Measurements from ENCODE around the gene SRRM5. TPM values are rescaled to one million over a fixed set of nuclear protein-coding genes. Genes with fewer than 3 reads are reported as not detected.
"Not testable (repeated sequence)": the region's sequence is repeated elsewhere in the genome, so short reads cannot be mapped to it uniquely, and the experiment has no call there.

SRRM5 gene
- total RNA-seq, 2 donors from 2014 or later: 1.1 to 1.7 TPM

- Mint-ChIP-seq H3K27ac (peak overlapping the region; percentile 100), H3K4me3 (peak overlapping the region; percentile 98 to 99), H3K36me3 (ENCODE audit: insufficient read depth in 2 of 2) (peaks cover 6 to 17% of the 10 kb centered on the region in 2 donors), H3K27me3 (ENCODE audit: low read depth) (no peaks in the 10 kb centered on the region), H3K9me3 (no peaks in the 10 kb centered on the region), H3K4me1 (ENCODE audit: low read depth) (peaks cover 37% of the 10 kb centered on the region)
- DNase-seq (peak in 1 of 2 donors; percentile 39), ATAC-seq (replicated peaks in 1 of 2) (peak; percentile 25 to 31)
These were observed 16.3 kb upstream of the SRRM5 start for GRCh38 chr19:43595605-43595998.

DNA sequence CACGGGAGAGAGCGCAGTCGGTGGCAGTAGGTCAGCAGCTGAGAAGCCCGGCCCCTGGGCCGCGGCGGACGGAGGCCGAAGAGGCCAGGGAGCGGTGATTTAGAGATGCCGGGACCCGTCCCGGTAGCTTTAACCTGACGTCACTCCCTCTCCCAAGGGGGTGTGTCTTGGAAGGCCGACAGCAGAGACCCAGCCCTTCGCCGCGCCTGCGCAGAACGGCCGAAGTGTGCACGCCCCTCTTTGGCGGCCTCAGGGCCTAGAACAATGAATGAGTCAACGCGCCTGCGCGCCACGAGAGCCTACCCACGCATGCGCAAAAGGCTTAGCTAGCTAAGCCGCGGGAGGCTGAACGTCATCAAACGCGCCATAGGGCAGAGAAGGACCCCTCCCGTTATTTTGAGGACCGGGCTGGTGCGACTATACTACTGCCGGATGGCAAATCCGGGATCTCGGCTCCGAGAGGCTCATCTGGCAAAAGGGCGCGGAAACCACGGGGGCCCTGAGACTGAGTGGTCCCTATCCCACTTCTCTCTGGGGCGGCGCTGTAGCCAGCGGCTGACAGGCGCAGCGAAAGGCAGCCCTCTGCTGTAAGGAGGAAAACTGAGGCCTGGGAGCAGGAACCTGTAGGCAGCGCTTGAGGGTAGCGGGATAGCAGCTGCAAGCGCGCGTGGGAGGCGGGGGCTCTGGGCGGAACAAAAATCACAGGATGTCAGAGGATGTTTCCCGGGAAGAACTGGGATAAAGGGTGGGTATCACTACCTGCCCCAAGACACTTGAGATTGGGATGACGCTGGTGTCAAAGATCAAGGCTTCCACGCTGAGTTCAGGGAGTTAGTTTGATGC, 15.7 kb upstream of the SRRM5 start, which contains the start of the genes IRGQ and ZNF576:
Gene IRGQ (minus strand): TSS at position 136 of the 843 bp plus-strand sequence. CDS start 796 bp downstream, outside the sequence.
Gene ZNF576 (plus strand): TSS at position 597 of the 843 bp plus-strand sequence. CDS start 514 bp downstream, outside the sequence.
- H3K4me1 Mint-ChIP-seq (ENCODE audit: low read depth): peaks cover 35% of the 10 kb centered on the region
- H3K4me3 Mint-ChIP-seq: peak within 1 kb of the TSS; percentile 98 to 99
- H3K36me3 Mint-ChIP-seq (ENCODE audit: insufficient read depth in 2 of 2): peaks cover 6 to 15% of the 10 kb centered on the region in 2 donors
- DNase-seq (peak; percentile 100), ATAC-seq (replicated peaks in 1 of 2) (peak; percentile 84 to 87)
- peak within 1 kb of the TSS; percentile 100 for H3K27ac Mint-ChIP-seq
- H3K27me3 Mint-ChIP-seq (ENCODE audit: low read depth): no peaks in the 10 kb centered on the region
- no peaks in the 10 kb centered on the region for H3K9me3 Mint-ChIP-seq

DNA sequence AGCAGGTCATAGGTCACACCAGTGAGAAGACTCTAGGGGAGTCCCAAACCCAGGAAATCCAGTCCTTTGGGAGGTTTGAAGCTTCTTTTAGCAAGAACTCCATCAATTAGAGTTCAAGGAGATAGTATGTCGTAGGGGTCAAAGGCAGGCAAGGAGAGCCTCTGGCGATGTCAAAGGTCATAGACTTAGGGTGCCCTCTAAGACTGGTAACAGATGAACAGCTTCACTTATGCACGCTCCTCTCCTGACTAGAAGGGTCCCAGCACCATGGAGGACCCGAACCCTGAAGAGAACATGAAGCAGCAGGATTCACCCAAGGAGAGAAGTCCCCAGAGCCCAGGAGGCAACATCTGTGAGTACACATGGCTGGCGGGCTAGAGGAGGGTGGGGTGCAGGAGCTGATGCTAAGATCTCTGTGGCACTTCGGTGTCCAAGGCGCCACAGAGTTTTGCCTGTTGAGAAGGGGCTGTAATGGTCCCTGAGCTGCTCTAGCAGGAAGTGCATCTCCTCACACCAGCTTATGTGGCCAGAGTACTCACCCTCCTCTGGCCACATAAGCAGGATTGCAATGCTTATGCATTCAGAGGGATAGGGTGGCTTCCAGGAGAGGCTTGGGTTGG, 14.9 kb upstream of the SRRM5 start:
- Mint-ChIP-seq H3K9me3 (no peaks in the 10 kb centered on the region), H3K27ac (peak overlapping the region; percentile 100), H3K4me1 (ENCODE audit: low read depth) (peaks cover 35% of the 10 kb centered on the region), H3K27me3 (ENCODE audit: low read depth) (no peaks in the 10 kb centered on the region), H3K36me3 (ENCODE audit: insufficient read depth in 2 of 2) (peaks cover 6 to 17% of the 10 kb centered on the region in 2 donors), H3K4me3 (peak overlapping the region; percentile 98 to 99)
- ATAC-seq (replicated peaks in 1 of 2) (no peak), DNase-seq (no peak)

GRCh38 chr19:43597876-43598275, 14.0 kb upstream of the SRRM5 start:
- H3K36me3 Mint-ChIP-seq (ENCODE audit: insufficient read depth in 2 of 2): peaks cover 4 to 14% of the 10 kb centered on the region in 2 donors
- no peaks in the 10 kb centered on the region for H3K27me3 Mint-ChIP-seq (ENCODE audit: low read depth)
- H3K4me3 Mint-ChIP-seq: peak overlapping the region; percentile 98 to 99
- no peak for DNase-seq
- ATAC-seq (replicated peaks in 1 of 2): no peak
- no peaks in the 10 kb centered on the region for H3K9me3 Mint-ChIP-seq
- peaks cover 35% of the 10 kb centered on the region for H3K4me1 Mint-ChIP-seq (ENCODE audit: low read depth)
- H3K27ac Mint-ChIP-seq: peak overlapping the region; percentile 95

GRCh38 chr19:43598445-43599240, 13.2 kb upstream of the SRRM5 start:
- no peaks in the 10 kb centered on the region for H3K27me3 Mint-ChIP-seq (ENCODE audit: low read depth)
- peaks cover 3 to 10% of the 10 kb centered on the region in 2 donors for H3K36me3 Mint-ChIP-seq (ENCODE audit: insufficient read depth in 2 of 2)
- peaks cover 28% of the 10 kb centered on the region for H3K4me1 Mint-ChIP-seq (ENCODE audit: low read depth)
- no peaks in the 10 kb centered on the region for H3K9me3 Mint-ChIP-seq
- H3K27ac Mint-ChIP-seq: peak overlapping the region; percentile 95
- H3K4me3 Mint-ChIP-seq: peak overlapping the region; percentile 8 to 99
- DNase-seq (no peak), ATAC-seq (replicated peaks in 1 of 2) (no peak)

GRCh38 chr19:43599635-43600295, 12.1 kb upstream of the SRRM5 start:
- no peaks in the 10 kb centered on the region for H3K27me3 Mint-ChIP-seq (ENCODE audit: low read depth)
- peaks cover 1 to 7% of the 10 kb centered on the region in 2 donors for H3K36me3 Mint-ChIP-seq (ENCODE audit: insufficient read depth in 2 of 2)
- H3K4me3 Mint-ChIP-seq: no peak overlapping the region
- no peak for ATAC-seq (replicated peaks in 1 of 2)
- H3K27ac Mint-ChIP-seq: peak overlapping the region; percentile 50
- no peaks in the 10 kb centered on the region for H3K9me3 Mint-ChIP-seq
- no peak for DNase-seq
- H3K4me1 Mint-ChIP-seq (ENCODE audit: low read depth): peaks cover 23% of the 10 kb centered on the region

DNA sequence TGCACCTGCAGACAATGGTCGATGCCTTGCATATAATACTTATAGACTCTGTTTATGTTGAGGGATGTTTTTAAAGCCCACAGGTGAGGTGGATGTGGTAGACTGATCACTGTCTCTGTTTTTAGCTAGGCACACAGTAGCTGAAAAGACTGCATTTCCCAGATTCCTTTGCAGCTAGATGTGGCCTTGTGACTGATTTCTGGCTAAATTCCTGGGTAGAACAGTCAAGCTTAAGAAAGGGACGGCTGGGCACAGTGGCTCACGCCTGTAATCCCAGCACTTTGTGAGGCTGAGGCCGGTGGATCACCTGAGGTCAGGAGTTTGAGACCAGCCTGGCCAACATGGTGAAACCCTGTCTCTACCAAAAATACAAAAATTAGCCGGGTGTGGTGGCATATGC, 11.6 kb upstream of the SRRM5 start:
- not testable (repeated sequence) for H3K9me3 Mint-ChIP-seq; H3K4me3 Mint-ChIP-seq; H3K36me3 Mint-ChIP-seq (ENCODE audit: insufficient read depth in 2 of 2); H3K27ac Mint-ChIP-seq; ATAC-seq (replicated peaks in 1 of 2); H3K27me3 Mint-ChIP-seq (ENCODE audit: low read depth); DNase-seq
- peaks cover 23% of the 10 kb centered on the region for H3K4me1 Mint-ChIP-seq (ENCODE audit: low read depth)

DNA sequence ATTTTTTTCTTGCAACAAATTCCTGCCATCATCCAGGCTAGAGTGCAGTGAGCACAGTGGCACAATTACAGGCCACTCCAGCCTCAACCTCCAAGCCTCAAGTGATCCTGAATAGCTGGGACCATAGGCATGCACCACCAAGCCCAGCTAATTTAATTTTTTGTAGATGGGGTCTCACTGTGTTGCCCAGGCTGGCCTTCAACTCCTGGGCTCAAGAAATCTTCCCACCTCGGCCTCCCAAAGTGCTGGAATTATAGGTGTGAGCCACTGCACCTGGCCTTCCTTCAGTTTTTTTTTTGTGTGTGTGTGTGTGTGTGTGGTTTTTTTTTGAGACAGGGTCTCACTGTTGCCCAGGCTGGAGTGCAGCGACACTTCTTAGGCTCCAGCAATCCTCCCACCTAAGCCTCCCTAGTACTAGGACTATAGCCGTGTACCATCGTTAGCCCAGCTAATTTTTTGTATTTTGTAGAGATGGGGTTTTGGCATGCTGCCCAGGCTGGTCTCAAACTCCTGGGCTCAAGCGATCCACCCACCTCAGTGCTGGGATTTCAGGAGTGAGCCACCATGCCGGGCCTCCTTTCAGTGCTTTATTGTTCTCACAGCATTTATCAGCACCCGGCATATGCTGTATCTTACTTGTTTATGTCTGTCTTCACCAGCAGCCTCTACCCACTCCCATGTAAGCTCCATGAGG, 5.9 kb upstream of the SRRM5 start:
- DNase-seq (no peak), ATAC-seq (replicated peaks in 1 of 2) (no peak)
- Mint-ChIP-seq H3K9me3 (no peaks in the 10 kb centered on the region), H3K4me3 (no peak overlapping the region), H3K27ac (no peak overlapping the region), H3K36me3 (ENCODE audit: insufficient read depth in 2 of 2) (peaks cover 0 to 3% of the 10 kb centered on the region in 2 donors), H3K4me1 (ENCODE audit: low read depth) (peaks cover 6% of the 10 kb centered on the region), H3K27me3 (ENCODE audit: low read depth) (no peaks in the 10 kb centered on the region)

DNA sequence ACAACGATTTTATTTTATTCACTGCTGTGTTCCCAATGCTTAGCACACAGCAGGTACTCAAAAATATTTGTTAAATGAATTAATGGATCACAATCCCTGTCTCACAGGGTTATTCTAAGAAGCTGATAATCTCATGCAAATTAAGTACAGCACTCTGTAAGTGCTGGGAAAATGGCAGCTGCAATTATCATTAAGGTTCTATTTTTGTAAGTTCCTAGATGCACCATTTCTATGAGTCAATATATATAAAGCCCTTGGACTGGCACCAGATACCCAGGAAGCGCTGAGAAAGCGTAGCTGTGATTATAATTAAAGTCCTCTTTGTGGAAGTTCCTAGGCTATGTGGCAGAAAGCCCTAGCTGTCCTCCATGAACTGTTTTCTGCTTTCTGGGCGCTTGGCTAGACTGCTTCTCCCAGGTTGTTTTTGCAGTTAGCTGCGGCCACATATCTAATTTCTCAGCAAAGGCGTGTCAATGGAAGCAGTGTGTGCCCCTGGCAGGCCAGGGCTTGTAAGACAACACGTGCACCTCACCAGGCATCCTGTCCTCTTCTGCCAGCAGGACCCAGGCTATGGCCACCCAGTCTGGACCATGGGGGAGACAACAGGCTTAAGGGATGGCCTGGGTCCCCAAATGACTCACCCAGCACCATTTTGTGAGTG, 5.2 kb upstream of the SRRM5 start:
- Mint-ChIP-seq H3K27me3 (ENCODE audit: low read depth) (no peaks in the 10 kb centered on the region), H3K4me3 (no peak overlapping the region), H3K4me1 (ENCODE audit: low read depth) (peaks cover 6% of the 10 kb centered on the region), H3K27ac (no peak overlapping the region), H3K36me3 (ENCODE audit: insufficient read depth in 2 of 2) (peaks cover 0 to 2% of the 10 kb centered on the region in 2 donors), H3K9me3 (no peaks in the 10 kb centered on the region)
- DNase-seq: no peak
- no peak for ATAC-seq (replicated peaks in 1 of 2)

- Mint-ChIP-seq H3K27ac (no peak overlapping the region), H3K27me3 (ENCODE audit: low read depth) (no peaks in the 10 kb centered on the region), H3K4me1 (ENCODE audit: low read depth) (peaks cover 6% of the 10 kb centered on the region), H3K36me3 (ENCODE audit: insufficient read depth in 2 of 2) (peaks cover 0 to 2% of the 10 kb centered on the region in 2 donors), H3K4me3 (no peak overlapping the region), H3K9me3 (no peaks in the 10 kb centered on the region)
- DNase-seq (no peak), ATAC-seq (replicated peaks in 1 of 2) (no peak)
These were observed 4.4 kb upstream of the SRRM5 start for GRCh38 chr19:43607238-43608205.

- H3K36me3 Mint-ChIP-seq (ENCODE audit: insufficient read depth in 2 of 2): peaks cover 0 to 2% of the 10 kb centered on the region in 2 donors
- DNase-seq: no peak
- H3K27me3 Mint-ChIP-seq (ENCODE audit: low read depth): no peaks in the 10 kb centered on the region
- ATAC-seq (replicated peaks in 1 of 2): no peak
- no peaks in the 10 kb centered on the region for H3K9me3 Mint-ChIP-seq
- no peak overlapping the region for H3K27ac Mint-ChIP-seq
- H3K4me1 Mint-ChIP-seq (ENCODE audit: low read depth): peaks cover 6% of the 10 kb centered on the region
- no peak overlapping the region for H3K4me3 Mint-ChIP-seq
These were observed 2.0 kb upstream of the SRRM5 start for GRCh38 chr19:43609872-43610271.
